SJCRH30 (cell line): ENCODE data around the gene PHAF1. TPM values are rescaled to one million over a fixed set of nuclear protein-coding genes. Genes with fewer than 3 reads are reported as not detected.

Experiments
- DNase-seq, 2 experiments: peaks; one replicate each; pipeline ENCODE4 v3.0.0-alpha.2; 2015 to 2020
- H3K27ac ChIP-seq: fragments of 250-450 bp; sonication (Bioruptor Pico); 2 replicates; pipeline ENCODE4 v1.5.1; 2020; ENCODE audit warnings: mild to moderate bottlenecking, moderate library complexity
- H3K27me3 ChIP-seq: fragments of 250-450 bp; sonication (Bioruptor Pico); 2 replicates; pipeline ENCODE4 v1.5.1; 2020; ENCODE audit warnings: mild to moderate bottlenecking, moderate library complexity
- H3K36me3 ChIP-seq: fragments of 250-450 bp; sonication (Bioruptor Pico); 2 replicates; pipeline ENCODE4 v1.5.1; 2020; ENCODE audit warnings: mild to moderate bottlenecking, moderate library complexity
- H3K4me1 ChIP-seq: fragments of 250-450 bp; sonication (Bioruptor Pico); 2 replicates; pipeline ENCODE4 v1.5.1; 2020; ENCODE audit warnings: mild to moderate bottlenecking, moderate library complexity
- H3K4me3 ChIP-seq: fragments of 250-450 bp; sonication (Bioruptor Pico); 2 replicates; pipeline ENCODE4 v1.5.1; 2020; ENCODE audit warnings: mild to moderate bottlenecking, moderate library complexity
- H3K9me3 ChIP-seq: fragments of 250-450 bp; sonication (Bioruptor Pico); replicated peaks from 2 replicates; pipeline ENCODE4 v1.5.1; 2020; ENCODE audit warnings: mild to moderate bottlenecking, moderate library complexity
- total RNA-seq: library from RNA; depleted of rRNA; stranded (reverse); fragments of >200 nt; shearing (Covaris generic); gene quantifications from 2 replicates; pipeline ENCODE4 v1.2.3, GENCODE V29; 2014

Gene PHAF1
- total RNA-seq, 1 experiment from 2014 or later: 45.2 TPM

GRCh38 chr16:67183627-67184452, 74.1 kb downstream of the PHAF1 start, which contains the start of gene MATCAP1:
TSS of gene MATCAP1 (minus strand) at chr16:67183963. CDS start at chr16:67180610, 3,353 bp downstream.
- Histone ChIP-seq H3K27ac (peak within 1 kb of the TSS; percentile 94), H3K4me3 (peak within 1 kb of the TSS; percentile 84), H3K36me3 (no peaks in the 10 kb centered on the region), H3K9me3 (no peaks in the 10 kb centered on the region), H3K4me1 (peaks cover 5% of the 10 kb centered on the region), H3K27me3 (no peaks in the 10 kb centered on the region)
- peak; percentile 99 to 100 for DNase-seq

DNA sequence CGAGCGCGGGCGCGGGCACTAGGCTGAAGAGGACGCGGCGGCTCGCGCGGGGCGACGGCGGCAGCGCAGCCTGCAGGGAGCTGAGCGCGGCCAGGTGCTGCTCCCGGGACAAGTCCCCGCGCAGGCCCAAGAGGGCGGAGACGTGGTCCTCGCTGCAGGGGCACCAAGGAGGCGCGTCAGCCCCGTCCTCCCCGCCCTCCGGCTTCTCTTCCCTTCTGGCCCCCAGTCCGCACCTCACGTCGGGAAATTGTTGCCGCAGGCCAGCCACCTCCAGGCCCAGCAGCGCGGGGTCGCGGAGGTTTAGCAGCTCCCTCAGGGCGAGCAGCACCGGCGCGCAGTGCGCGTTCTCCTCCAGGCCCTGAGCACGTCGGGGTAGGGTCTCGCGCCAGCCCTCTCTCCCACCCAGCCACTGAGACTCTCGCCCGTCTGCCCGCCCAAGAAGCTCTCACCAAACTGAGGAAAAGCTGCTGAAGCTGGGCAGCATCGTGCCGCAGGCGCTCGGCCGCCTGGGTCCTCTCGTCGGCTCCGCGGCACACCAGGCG, 74.8 kb downstream of the PHAF1 start:
- DNase-seq: no peak
- no peaks in the 10 kb centered on the region for H3K9me3 ChIP-seq

DNA sequence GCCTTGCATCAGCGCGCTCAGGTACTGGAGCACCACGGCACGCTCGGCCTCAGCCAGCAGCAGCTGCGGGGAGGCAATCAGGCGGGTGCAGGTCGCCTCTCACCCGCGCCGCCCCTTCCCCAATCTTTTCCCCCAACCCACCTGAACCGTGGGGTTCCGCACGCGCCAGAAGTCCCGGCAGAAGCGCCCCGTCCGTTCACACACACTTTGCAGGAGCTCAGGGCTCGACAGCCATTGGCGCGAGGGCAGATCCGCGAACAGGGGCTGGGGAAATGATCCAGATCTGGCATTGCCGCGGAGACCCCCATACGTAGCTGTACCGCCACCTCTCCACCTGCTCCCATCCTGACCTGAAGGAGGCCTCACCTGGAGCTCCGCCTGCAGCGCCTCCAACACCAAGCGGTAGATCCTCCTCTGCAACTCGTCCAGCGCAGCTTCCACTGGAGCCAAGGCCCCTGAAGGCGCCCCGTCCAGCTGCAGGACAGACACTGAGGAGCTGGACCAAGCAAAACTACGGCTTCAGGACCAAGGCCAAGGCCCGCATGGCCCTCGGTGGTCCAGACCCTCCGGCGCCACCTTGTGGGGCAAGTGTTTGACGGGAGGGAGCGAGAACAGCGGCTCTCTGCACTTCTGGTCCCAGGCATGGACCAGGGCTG, 75.4 kb downstream of the PHAF1 start:
- Histone ChIP-seq H3K27ac (no peak overlapping the region), H3K27me3 (no peaks in the 10 kb centered on the region), H3K36me3 (no peaks in the 10 kb centered on the region), H3K4me3 (no peak overlapping the region), H3K4me1 (peaks cover 5% of the 10 kb centered on the region), H3K9me3 (no peaks in the 10 kb centered on the region)
- peak; percentile 95 to 97 for DNase-seq

More for the DNA sequence above, 74.8 kb downstream of the PHAF1 start:
- Histone ChIP-seq H3K4me3 (peak overlapping the region; percentile 84), H3K4me1 (peaks cover 5% of the 10 kb centered on the region), H3K27me3 (no peaks in the 10 kb centered on the region), H3K27ac (no peak overlapping the region), H3K36me3 (no peaks in the 10 kb centered on the region)

DNA sequence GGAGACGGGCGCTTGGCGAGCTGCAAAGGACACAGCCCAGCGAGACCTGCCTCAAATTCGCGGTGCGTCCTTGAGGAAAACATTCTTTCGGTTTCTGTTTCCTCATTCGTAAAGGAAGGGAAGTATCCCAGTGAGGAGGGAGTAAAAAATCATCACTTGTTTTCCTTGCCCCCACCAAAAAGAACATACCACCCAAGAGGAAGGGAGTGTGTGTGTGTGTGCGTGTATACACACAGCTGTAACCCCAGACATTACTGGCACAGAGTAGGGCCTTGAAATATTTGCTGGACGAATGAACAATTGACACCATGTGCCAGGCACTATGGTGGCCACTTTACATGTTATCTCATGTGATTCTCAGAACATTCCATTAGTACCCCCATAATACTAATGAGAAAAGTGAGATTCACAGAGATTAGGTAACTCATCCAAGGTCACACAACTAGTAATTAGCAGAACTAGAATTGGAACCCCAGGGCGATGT, 76.0 kb downstream of the PHAF1 start:
- Histone ChIP-seq H3K27ac (no peak overlapping the region), H3K4me3 (no peak overlapping the region), H3K4me1 (peaks cover 11% of the 10 kb centered on the region), H3K9me3 (no peaks in the 10 kb centered on the region), H3K36me3 (no peaks in the 10 kb centered on the region), H3K27me3 (no peaks in the 10 kb centered on the region)
- no peak for DNase-seq

- Histone ChIP-seq H3K4me3 (no peak overlapping the region), H3K4me1 (peaks cover 19% of the 10 kb centered on the region), H3K9me3 (no peaks in the 10 kb centered on the region), H3K36me3 (no peaks in the 10 kb centered on the region), H3K27ac (no peak overlapping the region), H3K27me3 (no peaks in the 10 kb centered on the region)
- no peak for DNase-seq
These were observed 76.8 kb downstream of the PHAF1 start for GRCh38 chr16:67186550-67186950.

DNA sequence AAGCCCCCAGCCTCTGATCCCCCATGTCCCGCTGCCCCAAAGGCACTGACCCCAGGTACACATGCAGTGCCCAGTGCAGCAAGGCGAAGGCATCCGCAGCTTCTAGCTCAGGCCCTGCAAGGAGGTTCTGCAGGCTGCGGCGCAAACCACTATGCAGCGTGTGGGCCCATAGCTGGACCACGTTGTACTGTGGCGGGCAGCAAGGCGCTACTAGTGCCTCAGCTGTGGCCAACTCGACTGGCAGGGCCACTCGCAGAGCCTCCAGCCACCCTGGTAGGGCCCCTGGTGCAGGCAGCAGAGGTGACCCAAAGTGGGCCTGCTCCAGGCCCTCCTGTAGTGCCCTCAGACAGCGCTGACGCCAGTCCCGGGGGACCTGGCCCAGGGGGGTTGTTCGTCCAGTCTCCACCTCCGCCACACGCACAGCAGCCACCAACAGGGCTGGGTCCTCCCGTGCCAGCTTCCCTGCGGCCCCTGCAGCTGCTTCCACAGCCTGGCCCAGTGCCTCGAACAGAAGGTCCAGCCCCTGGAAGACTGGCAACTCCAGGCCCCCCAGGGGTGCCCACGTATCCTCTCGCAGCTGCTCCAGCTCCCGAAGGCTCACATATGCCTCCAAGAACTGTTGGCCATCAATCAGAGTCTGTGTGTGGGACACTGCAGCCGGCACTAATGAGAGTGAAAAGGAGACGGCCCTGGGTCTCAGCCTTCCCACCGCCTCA, 77.6 kb downstream of the PHAF1 start:
- H3K27me3 ChIP-seq: no peaks in the 10 kb centered on the region
- peak; percentile 56 to 59 for DNase-seq
- H3K4me1 ChIP-seq: peaks cover 21% of the 10 kb centered on the region
- H3K4me3 ChIP-seq: no peak overlapping the region
- H3K27ac ChIP-seq: no peak overlapping the region
- H3K36me3 ChIP-seq: no peaks in the 10 kb centered on the region
- H3K9me3 ChIP-seq: no peaks in the 10 kb centered on the region

GRCh38 chr16:67188323-67188722, 78.6 kb downstream of the PHAF1 start:
- H3K4me1 ChIP-seq: peaks cover 16% of the 10 kb centered on the region
- H3K36me3 ChIP-seq: 0 out of 2 replicates have a peak, but pooled peaks cover 1% of the 10 kb centered on the region
- H3K4me3 ChIP-seq: no peak overlapping the region
- H3K27me3 ChIP-seq: no peaks in the 10 kb centered on the region
- DNase-seq: no peak
- H3K27ac ChIP-seq: no peak overlapping the region
- H3K9me3 ChIP-seq: no peaks in the 10 kb centered on the region

- Histone ChIP-seq H3K27me3 (no peaks in the 10 kb centered on the region), H3K4me1 (peaks cover 16% of the 10 kb centered on the region), H3K4me3 (no peak overlapping the region), H3K9me3 (no peaks in the 10 kb centered on the region), H3K27ac (no peak overlapping the region), H3K36me3 (peaks cover 4% of the 10 kb centered on the region; the same call in 1 of the 2 replicates)
- no peak for DNase-seq
These were observed 79.1 kb downstream of the PHAF1 start for GRCh38 chr16:67188798-67189197.

GRCh38 chr16:67190041-67190440, 80.3 kb downstream of the PHAF1 start, which contains the start of gene EXOC3L1:
TSS of gene EXOC3L1 (minus strand) at chr16:67190136. CDS start at chr16:67189676, 460 bp downstream.
- Histone ChIP-seq H3K9me3 (no peaks in the 10 kb centered on the region), H3K27ac (no peak within 1 kb of the TSS), H3K4me3 (no peak within 1 kb of the TSS), H3K27me3 (no peaks in the 10 kb centered on the region), H3K4me1 (peaks cover 16% of the 10 kb centered on the region), H3K36me3 (peaks cover 15% of the 10 kb centered on the region)
- DNase-seq: peak in 1 of 2 experiments; percentile 54

GRCh38 chr16:67190448-67191399, 81.0 kb downstream of the PHAF1 start:
- no peak overlapping the region for H3K4me3 ChIP-seq
- H3K4me1 ChIP-seq: peaks cover 16% of the 10 kb centered on the region
- H3K27me3 ChIP-seq: no peaks in the 10 kb centered on the region
- peak; percentile 65 to 79 for DNase-seq
- no peaks in the 10 kb centered on the region for H3K9me3 ChIP-seq
- H3K27ac ChIP-seq: no peak overlapping the region
- peaks cover 22% of the 10 kb centered on the region for H3K36me3 ChIP-seq

DNA sequence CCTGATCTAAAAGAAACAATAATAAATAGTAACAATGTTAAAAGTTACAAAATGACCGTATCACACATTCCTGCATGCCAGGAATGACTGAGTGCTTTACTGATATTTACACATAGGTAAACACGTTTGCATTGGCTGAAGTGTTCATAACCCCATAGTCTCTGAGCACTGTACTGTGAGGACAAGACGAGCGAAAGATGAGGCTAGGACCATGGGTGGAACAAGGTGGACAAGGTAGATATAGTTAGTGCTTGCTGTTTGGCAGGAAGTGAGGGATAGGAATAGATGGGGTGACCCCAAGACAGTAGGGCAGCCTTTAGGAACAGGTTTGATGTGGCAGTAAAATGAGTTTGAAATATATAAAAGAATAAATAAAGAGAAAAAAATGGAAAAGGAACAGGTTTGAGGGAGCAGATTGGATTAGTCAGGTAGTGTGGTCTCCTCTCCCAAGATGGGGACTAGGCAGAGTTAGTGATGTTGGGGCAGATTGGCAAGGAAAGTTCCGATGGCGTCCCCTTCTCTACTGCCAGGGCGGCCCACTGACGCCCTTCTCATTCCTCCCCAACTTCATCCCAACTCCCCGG, 81.8 kb downstream of the PHAF1 start:
- Histone ChIP-seq H3K36me3 (peaks cover 29% of the 10 kb centered on the region), H3K4me1 (peaks cover 16% of the 10 kb centered on the region), H3K9me3 (no peaks in the 10 kb centered on the region), H3K27ac (no peak overlapping the region), H3K4me3 (peak overlapping the region; percentile 92), H3K27me3 (no peaks in the 10 kb centered on the region)
- no peak for DNase-seq

DNA sequence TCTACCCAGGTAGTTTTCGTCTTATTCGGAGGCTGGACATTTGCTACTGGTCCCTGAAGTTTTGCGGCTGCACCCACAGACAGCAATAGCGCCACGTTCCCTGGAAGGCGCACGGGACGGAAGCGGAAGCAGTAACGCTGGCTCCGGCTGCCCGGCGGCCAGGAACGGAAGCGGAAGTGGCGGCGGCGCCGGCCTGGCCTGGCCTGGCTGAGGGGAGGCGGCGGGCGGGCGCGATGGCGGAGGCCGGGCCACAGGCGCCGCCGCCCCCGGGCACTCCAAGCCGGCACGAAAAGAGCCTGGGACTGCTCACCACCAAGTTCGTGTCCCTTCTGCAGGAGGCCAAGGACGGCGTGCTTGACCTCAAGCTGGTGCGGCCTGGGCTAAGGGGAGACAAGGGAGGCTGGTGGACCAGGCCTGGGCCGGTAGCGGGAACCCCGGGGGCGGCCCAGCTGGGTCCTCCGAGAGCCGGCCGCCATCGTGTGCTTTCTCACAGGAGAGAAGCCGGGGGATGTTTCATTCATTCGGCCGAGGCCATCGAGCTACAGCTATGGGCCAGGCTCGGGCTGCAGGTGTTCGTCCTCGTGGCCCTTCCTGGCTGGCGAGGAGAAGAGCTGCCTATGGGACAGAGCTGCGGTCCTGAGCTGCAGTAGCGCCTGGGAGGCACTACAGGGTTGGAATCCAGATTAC, 82.4 kb downstream of the PHAF1 start, which contains the start of gene E2F4:
Gene E2F4, plus strand, starts transcription at position 161 of the 687 bp plus-strand sequence. Its CDS starts 73 bp downstream, at position 234.
- Histone ChIP-seq H3K36me3 (peaks cover 36% of the 10 kb centered on the region), H3K4me1 (peaks cover 16% of the 10 kb centered on the region), H3K27ac (peak within 1 kb of the TSS; percentile 44), H3K9me3 (no peaks in the 10 kb centered on the region), H3K4me3 (peak within 1 kb of the TSS; percentile 92), H3K27me3 (no peaks in the 10 kb centered on the region)
- DNase-seq: peak; percentile 93 to 96
